GM06990 (cell line): ENCODE results near the gene GP1BB.

Experiments
- DNase-seq: peaks from one replicate; pipeline ENCODE4 v3.0.0-alpha.2; 2011; ENCODE audit not compliant: insufficient read length; ENCODE audit errors: extremely low read depth
- H3K27me3 ChIP-seq: replicated peaks from 2 replicates; pipeline ENCODE4 v1.6.0; 2011; ENCODE audit warnings: low read length; ENCODE audit not compliant: control insufficient read depth, insufficient read depth
- H3K36me3 ChIP-seq: 2 replicates; pipeline ENCODE4 v1.5.1; 2011; ENCODE audit warnings: low read length; ENCODE audit not compliant: control insufficient read depth, insufficient read depth
- H3K4me3 ChIP-seq: replicated peaks from 2 replicates; pipeline ENCODE4 v1.5.1; 2011; ENCODE audit warnings: low read depth, mild to moderate bottlenecking, control low read depth, low read length
- TF ChIP-seq, protein P1 (sequence below): IDR thresholded peaks from 2 replicates; pipeline ENCODE4 v1.5.1; 2011; ENCODE audit warnings: low read length, control low read depth, mild to moderate bottlenecking, inconsistent platforms; ENCODE audit not compliant: insufficient read depth, poor library complexity, severe bottlenecking

GP1BB gene

DNA sequence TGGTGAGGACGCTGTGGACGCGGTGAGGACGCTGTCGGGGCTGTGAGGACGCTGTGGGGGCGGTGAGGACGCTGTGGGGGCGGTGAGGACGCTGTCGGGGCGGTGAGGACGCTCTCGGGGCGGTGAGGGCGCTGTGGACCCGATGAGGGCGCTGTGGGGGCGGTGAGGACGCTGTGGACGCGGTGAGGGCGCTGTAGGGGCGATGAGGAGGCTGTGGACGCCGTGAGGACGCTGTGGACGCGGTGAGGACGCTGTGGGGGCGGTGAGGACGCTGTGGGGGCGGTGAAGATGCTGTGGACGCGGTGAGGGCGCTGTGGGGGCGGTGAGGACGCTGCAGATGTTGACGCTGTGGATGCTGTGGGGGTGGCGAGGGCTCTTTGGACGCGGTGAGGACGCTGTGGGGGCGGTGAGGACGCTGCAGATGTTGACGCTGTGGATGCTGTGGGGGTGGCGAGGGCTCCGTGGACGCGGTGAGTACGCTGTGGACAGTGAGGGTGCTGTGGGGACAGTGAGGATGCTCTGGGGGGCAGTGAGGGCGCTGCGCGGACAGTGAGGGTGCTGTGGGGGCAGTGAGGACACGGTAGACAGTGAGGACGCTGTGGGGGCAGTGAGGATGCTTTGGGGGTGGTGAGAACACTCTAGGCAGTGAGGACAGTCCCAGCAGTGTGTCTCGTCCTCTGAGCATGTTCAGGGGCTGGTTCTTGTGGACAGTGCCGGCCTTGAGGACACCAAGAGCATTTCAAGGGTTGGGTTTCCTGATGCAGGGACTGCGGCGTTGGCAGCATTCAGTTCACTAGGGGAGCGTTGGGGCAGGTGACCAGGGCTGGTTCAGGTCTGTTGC is 4.2 kb downstream of the GP1BB start:
- no peak for DNase-seq
- TF ChIP-seq, protein P1, sequence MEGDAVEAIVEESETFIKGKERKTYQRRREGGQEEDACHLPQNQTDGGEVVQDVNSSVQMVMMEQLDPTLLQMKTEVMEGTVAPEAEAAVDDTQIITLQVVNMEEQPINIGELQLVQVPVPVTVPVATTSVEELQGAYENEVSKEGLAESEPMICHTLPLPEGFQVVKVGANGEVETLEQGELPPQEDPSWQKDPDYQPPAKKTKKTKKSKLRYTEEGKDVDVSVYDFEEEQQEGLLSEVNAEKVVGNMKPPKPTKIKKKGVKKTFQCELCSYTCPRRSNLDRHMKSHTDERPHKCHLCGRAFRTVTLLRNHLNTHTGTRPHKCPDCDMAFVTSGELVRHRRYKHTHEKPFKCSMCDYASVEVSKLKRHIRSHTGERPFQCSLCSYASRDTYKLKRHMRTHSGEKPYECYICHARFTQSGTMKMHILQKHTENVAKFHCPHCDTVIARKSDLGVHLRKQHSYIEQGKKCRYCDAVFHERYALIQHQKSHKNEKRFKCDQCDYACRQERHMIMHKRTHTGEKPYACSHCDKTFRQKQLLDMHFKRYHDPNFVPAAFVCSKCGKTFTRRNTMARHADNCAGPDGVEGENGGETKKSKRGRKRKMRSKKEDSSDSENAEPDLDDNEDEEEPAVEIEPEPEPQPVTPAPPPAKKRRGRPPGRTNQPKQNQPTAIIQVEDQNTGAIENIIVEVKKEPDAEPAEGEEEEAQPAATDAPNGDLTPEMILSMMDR = no peak
- no peaks in the 10 kb centered on the region; the same call in 1 of the 2 replicates for H3K27me3 ChIP-seq
- no peak overlapping the region for H3K4me3 ChIP-seq
- no peaks in the 10 kb centered on the region for H3K36me3 ChIP-seq

DNA sequence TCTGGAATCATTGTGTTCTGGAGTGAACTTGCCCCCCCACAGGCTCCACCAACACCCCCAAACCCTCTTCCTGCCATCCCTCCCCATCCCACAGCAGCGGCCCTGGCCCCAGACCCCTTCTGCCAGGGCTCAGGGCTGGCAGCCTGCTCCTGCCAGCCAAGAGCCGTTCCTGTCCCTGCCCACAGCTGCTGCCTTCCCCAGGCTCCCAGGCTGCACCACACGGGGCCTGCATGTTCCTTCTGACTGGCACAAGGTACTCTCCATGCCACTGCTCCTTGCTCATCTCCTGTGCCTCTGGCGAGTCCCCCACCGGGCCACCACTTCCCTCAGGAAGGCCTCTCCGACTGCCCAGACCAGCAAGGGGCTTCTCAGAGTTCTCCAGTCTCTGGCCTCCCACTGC is 4.9 kb downstream of the GP1BB start:
- Histone ChIP-seq H3K4me3 (no peak overlapping the region), H3K27me3 (no peaks in the 10 kb centered on the region; the same call in 1 of the 2 replicates), H3K36me3 (no peaks in the 10 kb centered on the region)
- TF ChIP-seq, protein P1 = no peak
- DNase-seq = no peak

DNA sequence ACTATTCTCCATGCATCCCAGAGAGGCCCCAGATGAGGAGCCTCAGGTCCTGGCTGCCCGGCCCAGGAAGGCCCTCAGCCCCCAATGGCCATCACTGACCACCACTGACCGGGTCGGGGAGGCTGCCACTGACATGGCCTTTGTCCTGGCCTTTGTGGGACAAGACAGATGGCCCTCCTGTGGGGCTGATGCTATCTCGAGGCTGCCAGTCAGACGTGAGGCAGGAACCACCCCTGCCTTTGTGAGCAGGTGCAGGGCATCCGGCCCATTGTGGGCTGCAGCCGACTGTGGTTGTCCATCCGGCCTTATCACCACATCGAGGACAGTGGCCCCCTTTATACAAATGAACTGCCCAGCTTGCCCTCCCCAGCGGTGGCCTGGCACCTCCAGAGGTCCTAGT is 5.5 kb downstream of the GP1BB start:
- TF ChIP-seq, protein P1 = no peak
- no peak overlapping the region for H3K4me3 ChIP-seq

DNA sequence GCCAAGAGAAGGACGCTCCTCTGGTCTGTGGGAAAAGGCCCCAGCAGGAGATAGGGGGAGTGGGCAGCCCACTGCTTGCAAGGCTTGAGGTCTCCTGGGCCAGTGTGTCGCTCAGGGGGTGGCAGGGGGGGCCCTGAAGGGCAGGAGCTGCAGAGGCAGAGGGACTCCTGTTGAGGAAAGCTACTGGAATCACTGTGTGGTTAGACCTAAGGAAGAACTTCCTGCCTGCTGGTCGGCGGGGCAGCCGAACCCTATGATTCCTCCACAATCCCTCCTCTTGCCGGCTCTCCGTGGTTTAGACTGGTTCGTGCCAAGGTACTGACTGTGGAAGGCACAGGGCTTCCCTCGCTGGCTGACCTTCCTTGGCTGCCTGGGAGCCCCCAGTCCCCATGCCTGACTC is 6.2 kb downstream of the GP1BB start:
- no peak overlapping the region for H3K4me3 ChIP-seq
- DNase-seq = no peak
- no peaks in the 10 kb centered on the region for H3K36me3 ChIP-seq
- H3K27me3 ChIP-seq = no peaks in the 10 kb centered on the region; the same call in 1 of the 2 replicates
- TF ChIP-seq, protein P1 = no peak

More for the DNA sequence above, 5.5 kb downstream of the GP1BB start:
- Histone ChIP-seq H3K27me3 (no peaks in the 10 kb centered on the region; the same call in 1 of the 2 replicates), H3K36me3 (no peaks in the 10 kb centered on the region)
- DNase-seq = no peak

DNA sequence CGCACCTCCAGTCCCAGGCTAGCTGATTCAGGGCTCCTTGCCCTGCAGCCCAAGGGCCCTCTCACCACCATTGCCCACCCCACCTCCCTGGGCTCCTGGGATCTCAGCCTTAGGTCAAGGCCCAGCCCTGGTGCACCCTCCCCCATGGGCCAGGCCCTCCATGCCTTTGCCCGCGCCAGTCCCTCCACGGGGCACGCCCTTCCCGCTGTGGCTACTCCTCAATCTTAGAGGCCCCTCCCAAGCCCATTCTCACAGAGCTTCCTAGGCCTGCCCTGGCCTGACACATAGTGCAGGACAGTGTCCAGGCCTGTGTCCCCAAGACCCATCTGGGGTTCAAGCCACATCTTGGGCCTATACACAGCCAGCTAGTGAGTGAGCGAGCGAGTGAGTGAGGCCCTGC is 6.9 kb downstream of the GP1BB start:
- Histone ChIP-seq H3K4me3 (no peak overlapping the region), H3K36me3 (no peaks in the 10 kb centered on the region), H3K27me3 (no peaks in the 10 kb centered on the region)
- DNase-seq = no peak
- TF ChIP-seq, protein P1 = no peak
